ENCODE measurements around the gene OR10H1.
"Not testable (repeated sequence)": the region's sequence is repeated elsewhere in the genome, so short reads cannot be mapped to it uniquely, and the experiment has no call there.

Gene OR10H1, protein sequence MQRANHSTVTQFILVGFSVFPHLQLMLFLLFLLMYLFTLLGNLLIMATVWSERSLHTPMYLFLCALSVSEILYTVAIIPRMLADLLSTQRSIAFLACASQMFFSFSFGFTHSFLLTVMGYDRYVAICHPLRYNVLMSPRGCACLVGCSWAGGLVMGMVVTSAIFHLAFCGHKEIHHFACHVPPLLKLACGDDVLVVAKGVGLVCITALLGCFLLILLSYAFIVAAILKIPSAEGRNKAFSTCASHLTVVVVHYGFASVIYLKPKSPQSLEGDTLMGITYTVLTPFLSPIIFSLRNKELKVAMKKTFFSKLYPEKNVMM

GRCh38 chr19:15815306-15815705 lies at the start of gene OR10H1:
OR10H1 (minus strand) TSS chr19:15815664; CDS start chr19:15808037, 7,627 bp downstream.
- no peak for DNase-seq

- no peak for DNase-seq
These were observed 49.4 kb upstream of the OR10H1 start for GRCh38 chr19:15864824-15865223.

DNA sequence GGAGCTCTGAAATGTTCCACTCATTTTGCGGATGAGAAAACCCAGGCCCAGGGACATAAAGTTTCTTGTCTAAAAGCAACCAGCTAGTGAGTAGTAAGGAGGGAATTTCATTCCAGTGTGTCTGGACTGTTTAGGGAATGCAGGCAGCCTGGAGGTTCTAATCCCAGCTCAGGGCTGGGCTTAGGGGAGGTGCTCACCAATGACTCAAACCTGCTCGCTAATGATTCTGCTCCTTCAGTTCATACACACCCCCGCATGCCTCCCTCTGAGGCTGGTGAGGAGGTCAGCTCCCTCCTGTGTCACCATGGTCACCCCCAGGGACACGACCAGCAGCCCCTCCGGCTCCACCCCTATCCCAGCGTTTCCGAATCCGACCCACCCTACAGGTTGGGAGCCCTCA lies 47.8 kb upstream of the OR10H1 start:
- DNase-seq = no peak

DNA sequence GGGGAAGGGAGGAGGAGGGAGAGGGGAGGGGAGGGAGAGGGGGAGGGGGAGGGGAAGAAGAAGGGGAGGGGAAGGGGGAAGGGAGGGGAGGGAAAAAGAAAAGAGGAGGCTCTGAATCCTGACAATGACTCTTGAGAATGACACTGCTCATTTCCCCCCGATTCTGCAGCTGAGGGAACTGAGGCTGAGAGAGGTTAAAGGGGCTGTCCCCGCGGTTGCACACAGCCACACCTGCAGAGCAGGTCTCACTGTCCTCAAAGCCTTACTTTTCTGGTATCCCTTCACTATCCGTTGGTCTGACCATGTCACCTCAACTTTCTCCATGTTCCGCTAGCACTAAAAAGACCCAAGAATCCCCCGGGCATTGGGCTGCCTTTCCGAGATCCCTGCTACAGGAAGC lies 47.0 kb upstream of the OR10H1 start:
- no peak for DNase-seq

- DNase-seq = no peak
These were observed 45.1 kb upstream of the OR10H1 start for GRCh38 chr19:15860522-15860921.

DNA sequence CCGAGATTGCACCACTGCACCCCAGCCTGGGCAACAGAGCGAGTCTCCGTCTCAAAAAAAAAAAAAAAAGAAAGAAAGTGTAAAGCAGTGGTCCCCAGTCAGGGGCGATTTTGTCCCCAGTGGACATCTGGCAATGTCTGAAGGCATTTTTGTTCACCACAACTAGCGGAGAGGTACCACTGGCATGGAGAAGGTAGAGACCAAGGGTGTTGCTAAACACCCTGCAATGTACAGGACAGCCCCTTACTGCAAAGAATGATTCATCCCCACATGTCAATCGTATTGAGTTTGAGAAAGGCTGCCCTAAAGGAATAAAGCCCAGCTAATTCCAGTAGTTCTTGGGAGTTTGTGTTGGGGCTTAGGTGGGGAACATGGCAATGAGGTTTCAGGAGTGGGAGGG lies 43.7 kb upstream of the OR10H1 start:
- no peak for DNase-seq

DNA sequence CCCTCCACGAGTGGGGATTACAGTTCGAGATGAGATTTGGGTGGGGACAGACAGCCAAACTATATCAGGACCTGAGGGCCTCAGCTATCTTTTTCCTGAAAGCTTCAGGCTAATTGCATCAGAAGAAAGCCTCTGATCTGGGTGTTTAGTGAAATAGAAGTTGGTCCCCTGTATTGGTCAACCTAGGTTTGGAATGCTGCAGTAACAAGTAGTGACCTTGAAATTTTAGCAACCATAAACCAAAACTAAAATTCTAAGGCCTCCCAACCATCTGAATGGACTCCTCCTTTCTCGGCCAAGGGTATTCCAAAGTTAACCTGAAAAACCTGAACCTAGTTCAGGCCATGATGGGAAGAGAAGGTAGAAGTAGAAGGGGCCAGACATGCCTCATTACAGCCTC lies 34.9 kb upstream of the OR10H1 start:
- no peak for DNase-seq

DNA sequence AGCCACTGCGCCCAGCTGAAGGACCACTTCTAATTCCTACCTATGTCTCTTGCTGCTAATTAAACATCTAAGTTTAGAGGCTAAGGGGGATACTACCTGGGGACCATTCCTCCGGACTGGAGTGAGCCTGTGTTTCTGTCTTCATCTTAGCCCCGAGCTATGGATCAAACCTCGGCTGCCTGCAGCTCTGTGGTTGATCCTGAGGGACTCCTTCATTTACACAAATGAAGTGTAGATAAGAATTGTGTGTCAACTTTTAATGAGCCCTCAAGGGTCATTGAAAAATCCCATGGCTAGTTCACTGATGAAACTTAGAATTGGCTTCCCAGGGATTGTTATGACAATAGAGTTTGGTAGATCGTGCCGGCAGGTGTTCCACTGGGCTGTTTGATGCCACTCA lies 31.5 kb upstream of the OR10H1 start:
- DNase-seq = no peak

- not testable (repeated sequence) for DNase-seq
These were observed 28.4 kb upstream of the OR10H1 start for GRCh38 chr19:15843894-15844222.

- no peak for DNase-seq
These were observed 27.9 kb upstream of the OR10H1 start for GRCh38 chr19:15843203-15843893.

GRCh38 chr19:15841875-15842569 lies 26.6 kb upstream of the OR10H1 start:
- no peak for DNase-seq

DNA sequence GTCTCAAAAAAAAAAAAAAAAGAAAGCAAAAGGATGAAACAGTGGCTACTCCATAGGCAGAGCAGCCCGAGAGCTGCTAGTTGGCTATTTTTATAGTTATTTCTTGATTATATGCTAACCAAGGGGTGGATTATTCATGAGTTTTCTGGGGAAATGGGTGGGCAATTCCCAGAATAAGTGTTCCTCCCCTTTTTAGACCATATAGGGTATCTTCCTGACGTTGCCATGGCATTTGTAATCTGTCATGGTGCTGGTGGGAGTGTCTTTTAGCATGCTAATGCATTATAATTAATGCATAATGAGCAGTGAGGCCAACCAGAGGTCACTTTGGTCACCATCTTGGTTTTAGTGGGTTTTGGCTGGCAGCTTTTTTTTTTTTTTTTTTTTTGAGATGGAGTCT lies 25.4 kb upstream of the OR10H1 start:
- no peak for DNase-seq

GRCh38 chr19:15839888-15840287 lies 24.4 kb upstream of the OR10H1 start:
- DNase-seq = not testable (repeated sequence)

DNA sequence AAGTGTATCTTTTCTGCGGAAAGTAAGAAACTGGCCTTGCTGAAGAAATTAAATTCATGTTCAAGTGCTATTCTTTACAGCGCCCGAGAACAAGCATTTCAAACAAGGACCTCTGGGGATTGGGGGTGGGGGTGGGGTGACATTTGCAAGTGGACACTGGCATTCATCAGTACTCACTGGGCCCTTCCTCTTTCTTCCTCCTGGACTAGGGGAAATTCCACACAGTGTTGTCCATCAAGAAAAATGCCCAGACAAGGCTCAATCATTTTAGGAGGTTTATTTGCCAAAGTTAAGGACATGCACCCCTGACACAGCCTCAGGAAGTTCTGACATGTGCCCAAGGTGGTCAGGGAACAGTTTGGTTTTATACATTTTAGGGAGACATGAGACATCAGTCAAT lies 22.9 kb upstream of the OR10H1 start:
- DNase-seq = no peak

DNA sequence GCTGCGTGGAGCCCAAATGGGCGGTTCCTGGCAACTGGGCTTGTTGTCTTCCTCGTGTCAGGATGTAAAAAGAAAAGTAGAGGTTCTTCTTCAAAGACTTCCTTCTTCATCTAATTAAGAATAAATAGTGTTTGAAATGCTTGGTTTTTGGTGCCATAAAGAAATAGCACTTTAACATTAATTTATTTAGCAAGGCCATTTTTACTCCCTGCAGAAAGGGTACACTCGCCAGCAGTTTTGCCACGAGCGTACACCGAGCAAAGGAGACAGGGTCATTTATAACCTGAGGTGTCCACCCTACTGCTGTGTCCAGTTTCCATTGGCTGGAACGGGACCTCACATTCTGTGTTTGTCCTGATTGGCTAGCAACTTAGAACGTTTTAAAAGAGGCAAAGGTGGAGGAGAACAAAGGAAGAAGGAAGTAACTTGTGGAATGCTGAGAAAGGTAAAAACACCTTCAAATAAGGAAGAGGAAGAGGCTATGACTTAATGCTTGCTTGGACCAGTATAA lies 21.8 kb upstream of the OR10H1 start:
- DNase-seq = peak in 3 of 56 donors; percentile 22 to 51 (median 35)

DNA sequence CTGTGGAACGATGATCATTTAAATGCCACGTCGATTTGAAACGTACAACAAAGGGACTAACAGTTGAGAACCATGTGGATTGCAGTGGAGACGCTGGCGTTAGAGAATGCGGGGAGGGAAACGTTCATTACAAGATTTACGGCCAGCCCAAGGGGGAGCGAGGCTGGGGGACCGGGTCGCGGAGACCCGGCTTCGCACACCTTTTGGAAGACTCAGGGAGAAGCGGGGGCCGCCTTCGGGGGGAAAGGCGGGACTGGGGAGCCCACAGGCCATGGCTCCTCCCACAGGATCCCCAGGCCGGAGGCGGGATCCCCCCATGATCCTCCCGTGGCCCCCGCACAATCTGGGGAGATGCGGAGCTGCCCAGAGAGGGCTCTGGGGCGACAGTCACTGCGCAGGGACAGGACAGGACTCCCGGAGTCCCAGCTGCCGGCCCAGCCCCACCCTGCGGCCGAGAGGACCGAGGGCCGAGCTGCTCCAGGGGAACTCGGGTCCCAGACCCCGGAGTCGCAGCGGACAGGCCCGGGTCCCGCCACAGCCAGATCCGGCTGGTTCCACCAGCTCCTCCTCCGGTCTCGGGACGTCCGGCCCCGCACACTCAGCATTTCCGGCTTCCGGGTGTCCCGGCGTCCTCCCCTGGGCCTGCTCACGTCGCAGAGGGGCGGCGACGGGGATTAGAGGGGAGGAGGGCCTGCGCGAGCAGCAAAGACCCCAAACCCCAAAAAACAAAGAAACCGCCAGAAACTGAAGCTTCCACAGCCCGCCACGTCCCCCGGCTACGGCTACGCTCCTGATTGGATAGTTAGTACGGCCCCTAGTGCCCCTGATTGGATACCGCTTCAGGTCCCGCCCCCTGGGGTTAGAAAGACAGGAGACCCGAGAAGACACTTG lies 21.1 kb upstream of the OR10H1 start:
- DNase-seq = peak; percentile 22 to 97 (median 91)

- peak in 1 of 56 donors; percentile 22 for DNase-seq
These were observed 20.3 kb upstream of the OR10H1 start for GRCh38 chr19:15835565-15836329.

DNA sequence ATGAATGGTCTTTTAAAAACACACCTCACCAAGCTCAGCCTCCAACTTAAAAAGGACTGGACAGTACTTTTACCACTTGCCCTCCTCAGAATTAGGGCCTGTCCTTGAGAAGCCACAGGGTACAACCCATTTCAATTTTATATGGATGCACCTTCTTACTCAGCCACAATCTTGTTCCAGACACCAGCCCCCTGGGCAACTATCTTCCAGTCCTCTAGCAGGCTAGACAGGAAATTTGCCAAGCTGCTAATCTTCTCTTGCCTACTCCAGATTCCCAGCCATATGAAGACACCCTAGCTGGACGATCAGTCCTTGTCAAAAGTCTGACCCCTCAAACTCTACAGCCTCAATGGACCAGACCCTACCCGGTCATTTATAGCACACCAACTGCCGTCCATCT lies 18.8 kb upstream of the OR10H1 start:
- DNase-seq = not testable (repeated sequence)

DNA sequence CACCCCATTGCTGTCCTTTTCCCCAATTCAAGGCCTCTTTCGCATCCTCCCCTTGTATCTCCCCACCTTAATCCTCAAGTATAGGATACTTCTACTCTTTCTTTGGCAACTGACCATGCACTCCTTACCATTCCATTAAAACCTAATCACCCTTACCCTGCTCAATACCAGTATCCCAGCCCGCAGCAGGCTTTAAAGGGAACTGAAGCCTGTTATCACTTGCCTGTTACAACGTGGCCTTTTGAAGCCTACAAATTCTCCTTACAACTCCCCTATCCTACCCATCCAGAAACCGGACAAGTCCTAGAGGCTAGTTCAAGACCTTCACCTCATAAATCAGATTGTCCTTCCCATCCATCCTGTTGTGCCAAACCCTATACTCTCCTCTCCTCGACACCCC lies 16.2 kb upstream of the OR10H1 start:
- no peak for DNase-seq

DNA sequence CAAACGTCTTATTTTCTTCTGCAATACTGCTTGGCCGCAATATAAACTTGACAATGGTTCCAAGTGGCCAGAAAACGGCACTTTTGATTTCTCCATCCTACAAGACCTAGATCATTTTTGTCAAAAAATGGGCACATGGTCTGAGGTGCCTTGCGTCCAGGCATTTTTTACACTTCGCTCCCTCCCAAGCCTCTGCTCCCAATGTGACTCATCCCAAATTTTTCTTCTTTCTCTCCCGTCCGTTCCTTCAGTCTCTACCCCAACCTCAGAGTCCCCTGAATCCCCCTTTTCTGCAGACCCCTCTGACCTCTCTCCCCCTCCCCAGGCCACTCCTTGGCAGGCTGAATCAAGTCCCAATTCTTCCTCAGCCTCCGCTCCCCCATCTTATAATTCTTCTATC lies 14.3 kb upstream of the OR10H1 start:
- no peak for DNase-seq

GRCh38 chr19:15829306-15829698 lies 13.8 kb upstream of the OR10H1 start:
- no peak for DNase-seq

Measured in amygdala (tissue), 56 donors.